HL-60/S4 (cell line): ENCODE data around the gene TBCD.
"Not testable (repeated sequence)": the region's sequence is repeated elsewhere in the genome, so short reads cannot be mapped to it uniquely, and the experiment has no call there.

Experiments used
- in situ Hi-C: fragments of 300-500 bp; cut with MboI; formaldehyde crosslinking; loops from 2 replicates; pipeline ENCODE4 v1.14.3; 2022; ENCODE audit warnings: low sequenced_read_pairs

TBCD gene

DNA sequence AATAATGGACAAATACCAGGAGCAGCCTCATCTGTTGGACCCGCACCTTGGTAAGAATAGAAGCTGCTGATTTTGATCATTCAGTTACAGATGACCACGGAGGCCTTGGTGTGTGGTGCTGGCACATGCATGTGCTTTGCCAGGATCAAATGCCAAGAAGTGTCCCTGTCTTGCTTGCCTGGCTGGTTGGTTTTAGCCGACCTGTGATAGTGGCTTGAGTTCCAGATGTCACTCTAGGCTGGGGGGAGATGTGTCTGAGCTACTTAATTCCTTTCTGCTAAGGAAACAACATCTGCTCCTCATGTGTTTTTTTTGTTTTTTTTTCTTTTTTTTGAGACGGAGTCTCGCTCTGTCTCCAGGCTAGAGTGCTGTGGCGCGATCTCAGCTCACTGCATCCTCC is 4.3 kb downstream of the TBCD start:
- in situ Hi-C loops: no loop called here

DNA sequence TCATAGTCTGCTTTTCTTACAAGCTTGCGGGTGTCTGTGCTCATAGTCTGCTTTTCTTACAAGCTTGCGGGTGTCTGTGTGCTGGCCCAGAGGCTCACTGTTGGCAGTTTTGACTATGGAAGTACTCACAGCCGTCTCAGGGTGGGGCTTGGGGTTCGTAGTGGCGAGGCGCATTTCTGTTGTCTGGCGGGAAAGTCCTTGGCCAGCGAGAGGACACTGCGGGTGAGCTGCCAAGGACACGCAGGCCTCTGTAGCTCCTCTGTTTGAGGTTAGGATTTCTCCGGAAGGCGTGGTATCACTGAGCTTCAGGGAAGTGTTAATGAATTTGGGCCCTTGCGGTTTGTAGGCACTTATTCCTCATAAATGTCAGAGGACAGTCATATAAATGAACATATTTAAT is 13.5 kb downstream of the TBCD start:
- in situ Hi-C loops: loop anchor here (10.0 kb wide), 1 partner anchor 411 kb away; the partner anchor contains the start of gene TEX19

DNA sequence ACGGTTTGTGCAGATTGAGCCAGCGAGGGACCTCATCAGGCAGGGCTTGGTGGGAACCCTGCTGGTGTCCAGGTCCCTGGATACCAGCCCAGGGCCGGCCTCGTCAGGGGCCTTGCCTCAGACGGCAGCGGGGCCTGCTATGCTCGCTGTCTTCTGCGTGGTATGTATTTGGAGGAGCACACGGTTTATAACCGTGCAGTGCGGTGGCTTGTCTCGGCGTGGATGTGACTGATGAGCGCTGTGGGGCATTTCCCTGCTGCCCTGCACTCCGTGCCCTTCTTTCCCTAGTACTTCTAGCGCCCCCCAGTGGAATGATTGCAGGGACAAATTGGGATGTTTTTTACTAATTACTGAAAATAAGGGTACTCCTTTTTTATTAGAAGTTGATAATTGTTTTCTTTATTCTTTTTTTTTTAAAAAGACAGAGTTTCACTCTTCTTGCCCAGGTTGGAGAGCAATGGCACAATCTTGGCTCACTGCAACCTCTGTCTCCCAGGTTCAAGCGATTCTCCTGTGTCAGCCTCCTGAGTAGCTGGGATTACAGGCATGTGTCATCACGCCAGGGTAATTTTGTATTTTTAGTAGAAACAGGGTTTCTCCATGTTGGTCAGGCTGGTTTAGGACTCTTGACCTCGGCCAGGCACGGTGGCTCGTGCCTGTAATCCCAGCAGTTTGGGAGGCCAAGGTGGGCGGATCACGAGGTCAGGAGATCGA is 15.3 kb downstream of the TBCD start:
- in situ Hi-C loops: loop anchor here (10.0 kb wide), 1 partner anchor 412 kb away; the partner anchor contains the start of gene TEX19

DNA sequence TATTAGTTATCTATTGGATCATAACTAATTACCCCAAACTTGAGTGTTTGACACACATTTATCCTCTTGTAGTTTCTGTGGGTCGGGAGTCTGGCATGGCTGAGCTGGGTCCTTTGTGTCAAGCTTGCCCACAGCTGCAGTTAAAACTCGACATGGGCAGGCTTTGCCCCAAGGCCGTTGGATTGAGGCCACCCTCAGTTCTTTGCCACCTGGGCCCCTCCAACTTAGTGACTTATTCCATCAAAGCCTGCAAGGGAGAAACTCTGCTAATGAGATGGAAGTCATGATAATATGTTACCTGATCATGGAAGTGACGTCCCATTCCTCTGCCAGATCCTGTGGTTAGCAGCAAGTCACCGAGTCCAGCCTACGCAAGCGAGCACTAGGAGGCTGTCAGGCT is 17.2 kb downstream of the TBCD start:
- in situ Hi-C loops: loop anchor here (10.0 kb wide), 1 partner anchor 414 kb away; the partner anchor contains the start of gene TEX19

DNA sequence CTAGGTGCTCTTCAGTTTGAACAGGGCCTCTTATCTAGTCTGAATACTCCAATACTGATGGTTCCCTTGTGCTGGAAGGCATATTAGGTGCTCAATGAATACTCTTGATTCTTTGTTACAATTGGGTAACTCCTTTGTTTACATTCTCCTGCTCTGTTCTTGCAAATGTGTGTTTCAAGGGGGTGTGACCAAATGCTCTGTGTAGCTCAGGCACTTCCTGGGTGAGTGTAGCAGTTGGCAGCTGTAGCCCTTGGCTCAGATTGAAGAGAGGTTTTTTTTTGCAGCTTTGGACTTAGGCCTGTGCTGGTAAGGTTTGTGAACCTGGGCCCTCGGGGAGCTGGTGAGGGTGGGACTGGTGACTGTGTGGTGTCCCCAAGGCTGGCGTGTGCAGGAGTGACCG is 20.2 kb downstream of the TBCD start:
- in situ Hi-C loops: no loop called here

DNA sequence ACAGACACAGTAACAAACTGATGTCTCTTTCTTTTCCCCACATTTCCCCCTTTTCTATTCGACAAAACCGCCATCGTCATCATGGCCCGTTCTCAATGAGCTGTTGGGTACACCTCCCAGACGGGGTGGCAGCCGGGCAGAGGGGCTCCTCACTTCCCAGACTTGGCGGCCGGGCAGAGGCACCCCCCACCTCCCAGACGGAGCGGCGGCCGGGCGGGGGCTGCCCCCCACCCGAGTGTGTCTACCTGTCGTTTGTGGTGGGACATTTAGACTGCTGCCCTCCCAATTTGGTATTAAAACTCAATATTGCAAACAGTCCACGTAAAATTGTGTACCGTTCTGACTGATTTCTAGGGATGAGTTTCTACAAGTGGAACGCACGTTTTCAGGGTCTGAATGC is 22.6 kb downstream of the TBCD start:
- in situ Hi-C loops: not testable (repeated sequence)

DNA sequence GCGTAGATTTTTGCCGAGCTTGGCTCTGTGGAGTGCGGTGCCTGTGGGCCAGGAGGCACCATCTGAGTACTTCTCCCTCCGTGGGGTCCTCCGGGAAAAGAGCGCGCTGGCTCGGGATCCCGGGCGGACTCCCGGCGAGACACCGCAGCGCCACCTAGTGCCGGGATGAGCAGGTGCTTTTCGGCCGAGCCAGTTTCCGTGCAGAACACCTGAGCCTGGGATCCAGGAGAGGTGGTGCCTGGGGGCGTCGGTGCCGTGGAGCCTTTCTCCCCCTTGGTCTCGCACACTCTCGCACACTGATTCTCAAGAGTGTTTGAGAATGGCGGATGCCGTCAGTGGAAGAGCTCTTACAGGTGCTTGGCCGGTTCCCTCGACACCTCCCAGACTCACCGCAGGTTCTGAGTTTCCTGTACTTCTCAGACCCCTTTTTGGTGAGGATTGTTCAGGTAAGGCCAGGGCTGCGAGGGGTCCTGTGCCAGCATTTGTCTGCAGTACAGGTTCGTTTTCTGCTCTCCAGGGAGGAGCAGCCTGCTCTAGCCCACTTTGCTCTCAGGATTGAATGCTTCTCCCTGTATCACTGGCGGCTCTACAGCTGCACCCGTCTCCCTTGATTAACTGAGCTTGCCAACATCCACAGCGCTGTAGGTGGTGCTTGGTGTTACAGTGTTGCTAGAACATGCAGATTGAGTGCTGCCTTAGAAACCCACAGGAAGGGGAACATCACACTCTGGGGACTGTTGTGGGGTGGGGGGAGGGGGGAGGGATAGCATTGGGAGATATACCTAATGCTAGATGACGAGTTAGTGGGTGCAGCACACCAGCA is 23.3 kb downstream of the TBCD start:
- in situ Hi-C loops: no loop called here

DNA sequence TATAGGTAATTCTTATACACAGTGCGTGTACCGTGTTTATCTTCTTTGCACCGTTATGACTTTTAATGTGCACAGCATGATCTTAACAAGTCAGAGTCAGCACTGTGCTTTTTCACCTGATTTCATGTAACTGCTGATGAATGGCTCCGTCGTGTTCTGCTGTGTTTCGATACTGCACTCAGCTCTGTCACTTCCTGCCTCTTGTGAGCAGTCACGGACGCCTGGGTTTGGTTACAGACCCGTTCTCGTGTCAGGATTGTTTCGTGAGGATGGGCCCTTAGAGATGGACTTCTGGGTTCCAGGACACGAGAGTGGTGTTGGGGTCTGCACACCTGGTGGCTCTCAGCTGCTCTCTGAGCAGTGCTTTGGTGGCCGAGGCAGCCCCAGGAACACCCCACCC is 24.6 kb downstream of the TBCD start:
- in situ Hi-C loops: no loop called here

DNA sequence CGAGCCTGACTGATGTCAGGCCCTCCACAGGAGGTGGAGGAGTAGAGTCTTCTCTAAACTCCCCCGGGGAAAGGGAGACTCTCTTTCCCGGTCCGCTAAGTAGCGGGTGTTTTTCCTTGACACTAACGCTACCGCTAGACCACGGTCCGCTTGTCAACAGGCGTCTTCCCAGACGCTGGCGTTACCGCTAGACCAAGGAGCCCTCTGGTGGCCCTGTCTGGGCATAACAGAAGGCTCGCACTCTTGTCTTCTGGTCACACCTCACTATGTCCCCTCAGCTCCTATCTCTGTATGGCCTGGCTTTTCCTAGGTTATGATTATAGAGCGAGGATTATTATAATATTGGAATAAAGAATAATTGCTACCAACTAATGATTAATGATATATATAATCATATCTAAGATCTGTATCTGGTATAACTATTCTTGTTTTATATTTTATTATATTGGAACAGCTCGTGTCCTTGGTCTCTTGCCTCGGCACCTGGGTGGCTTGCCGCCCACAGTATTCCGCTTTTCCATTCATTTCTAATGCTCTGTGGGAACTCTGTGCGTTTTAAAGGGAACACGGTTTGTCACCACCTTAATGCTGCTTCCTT is 26.0 kb downstream of the TBCD start:
- in situ Hi-C loops: not testable (repeated sequence)

DNA sequence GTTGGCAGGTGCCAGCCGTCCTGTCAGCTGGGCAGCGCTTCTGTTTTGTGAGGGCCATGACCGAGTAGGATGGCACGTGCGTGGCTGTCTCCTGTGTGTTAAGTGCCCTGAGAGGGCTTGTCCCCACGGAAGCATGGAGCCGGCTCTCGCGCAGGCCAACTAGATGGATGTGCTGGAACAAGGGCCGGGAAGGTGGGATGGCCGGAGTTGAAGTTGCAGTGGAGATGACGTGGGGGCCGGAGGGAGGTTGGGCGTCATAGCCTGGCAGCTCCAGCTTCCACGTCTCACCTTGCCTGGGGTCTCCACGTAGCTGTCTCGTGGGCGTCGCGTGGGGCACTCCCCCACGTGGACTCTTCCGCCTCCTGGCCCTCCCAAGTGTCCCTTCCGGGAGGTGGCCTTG is 27.7 kb downstream of the TBCD start:
- in situ Hi-C loops: no loop called here

DNA sequence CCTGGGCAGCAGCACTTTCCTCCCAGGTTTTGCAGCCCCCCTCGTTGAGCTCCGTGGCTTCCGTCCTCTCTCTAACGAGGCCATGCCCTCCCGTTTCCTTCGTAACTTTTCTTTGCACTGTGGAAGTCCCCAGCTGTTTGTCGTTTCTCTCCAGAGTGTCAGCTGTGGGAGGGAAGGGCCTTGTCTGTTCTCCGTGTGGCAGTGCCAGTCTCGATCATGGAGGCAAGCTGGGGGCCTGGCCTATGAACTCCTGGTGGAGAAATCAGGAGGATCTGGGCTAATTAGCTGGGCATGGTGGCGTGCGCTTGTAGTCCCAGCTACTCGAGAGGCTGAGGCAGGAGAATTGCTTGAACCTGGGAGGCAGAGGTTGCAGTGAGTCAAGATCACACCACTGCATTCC is 28.3 kb downstream of the TBCD start:
- in situ Hi-C loops: loop anchor here (10.0 kb wide), 1 partner anchor 135 kb away; no protein-coding TSS in a partner anchor

DNA sequence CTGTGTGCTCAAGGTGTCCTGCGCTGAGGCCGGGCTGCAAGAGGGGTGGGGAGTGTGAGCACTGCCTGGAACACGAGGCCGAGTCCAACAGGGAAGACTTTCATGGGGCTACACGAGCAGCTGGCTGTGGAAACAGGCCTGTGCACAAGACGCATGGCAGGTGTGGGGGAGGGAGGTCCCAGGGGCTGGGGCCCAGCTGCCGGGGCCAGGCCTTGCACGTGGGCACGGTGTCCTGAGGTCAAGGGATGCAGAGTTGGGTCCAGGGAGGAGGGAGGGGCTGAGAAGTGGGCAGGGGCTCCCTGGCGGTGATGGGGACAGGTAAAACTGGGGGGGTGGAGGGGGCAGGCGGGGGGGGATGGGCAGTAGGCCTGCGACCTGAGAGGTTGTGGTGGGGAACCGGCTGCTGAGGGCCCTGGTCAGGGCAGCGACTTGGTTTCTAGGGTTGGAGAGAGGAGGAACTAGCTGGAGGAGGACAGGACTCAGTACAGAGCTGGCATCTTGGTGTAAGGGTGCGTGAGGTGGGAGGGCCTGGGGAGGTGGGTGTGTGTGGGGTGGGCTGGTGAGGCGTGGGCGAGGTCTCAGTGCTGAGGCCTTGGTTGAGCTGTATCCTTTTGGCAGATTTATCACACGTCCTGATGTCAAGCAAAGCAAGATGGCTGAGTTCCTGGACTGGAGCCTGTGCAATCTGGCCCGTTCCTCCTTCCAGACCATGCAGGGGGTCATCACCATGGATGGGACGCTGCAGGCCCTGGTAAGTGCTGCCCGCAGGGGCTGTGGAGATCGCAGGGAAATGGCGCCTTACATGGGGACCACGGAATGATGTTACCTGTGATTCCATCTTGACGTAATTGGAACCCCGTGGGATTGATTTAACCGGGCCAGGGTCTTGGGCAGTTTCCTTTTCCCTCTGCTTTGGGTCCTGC is 29.4 kb downstream of the TBCD start:
- in situ Hi-C loops: loop anchor here (10.0 kb wide), 1 partner anchor 134 kb away; no protein-coding TSS in a partner anchor

DNA sequence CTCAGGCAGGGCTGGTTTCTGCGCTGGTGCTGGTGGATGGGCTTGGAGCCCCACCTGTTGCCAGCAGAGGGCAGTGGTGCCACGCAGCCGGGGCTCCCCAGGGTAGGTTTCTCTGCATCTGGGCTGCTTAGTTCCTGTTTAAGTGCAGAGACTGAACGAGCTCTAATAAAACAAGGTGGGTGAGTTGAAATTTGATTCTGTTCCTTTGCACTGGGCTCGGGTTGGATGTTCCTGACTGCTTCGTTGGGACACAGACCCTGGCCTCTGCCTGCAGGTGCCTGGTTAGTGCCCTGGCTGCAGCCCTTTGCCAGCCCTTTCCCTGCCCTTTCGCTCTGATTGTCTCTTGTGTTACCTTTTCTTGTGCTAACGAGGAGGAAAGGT is 30.0 kb downstream of the TBCD start:
- in situ Hi-C loops: loop anchor here (10.0 kb wide), 1 partner anchor 133 kb away; no protein-coding TSS in a partner anchor

DNA sequence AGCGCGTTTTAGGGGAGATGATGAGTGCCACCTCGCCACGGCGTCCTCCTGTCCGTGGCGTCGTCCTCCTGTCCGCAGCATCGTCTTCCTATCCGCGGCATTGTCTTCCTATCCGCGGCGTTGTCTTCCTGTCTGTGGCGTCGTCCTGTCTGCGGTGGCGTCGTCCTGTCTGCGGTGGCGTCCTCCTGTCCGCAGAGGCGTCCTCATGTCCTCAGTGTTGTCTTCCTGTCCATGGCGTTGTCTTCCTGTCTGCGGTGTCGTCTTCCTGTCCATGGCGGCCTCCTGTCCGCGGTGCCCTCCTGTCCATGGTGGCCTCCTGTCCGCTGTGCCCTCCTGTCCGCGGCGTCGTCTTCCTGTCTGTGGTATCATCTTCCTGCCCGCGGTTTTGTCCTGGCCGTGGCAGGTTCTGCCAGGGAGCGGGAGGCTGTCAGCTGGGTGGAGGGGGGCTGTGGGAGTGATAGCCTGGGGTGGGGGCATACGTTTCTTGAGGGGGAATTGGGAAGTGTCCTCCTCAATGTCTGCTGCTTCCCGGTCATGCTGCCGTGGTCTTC is 30.9 kb downstream of the TBCD start:
- in situ Hi-C loops: loop anchor here (10.0 kb wide), 1 partner anchor 132 kb away; no protein-coding TSS in a partner anchor

DNA sequence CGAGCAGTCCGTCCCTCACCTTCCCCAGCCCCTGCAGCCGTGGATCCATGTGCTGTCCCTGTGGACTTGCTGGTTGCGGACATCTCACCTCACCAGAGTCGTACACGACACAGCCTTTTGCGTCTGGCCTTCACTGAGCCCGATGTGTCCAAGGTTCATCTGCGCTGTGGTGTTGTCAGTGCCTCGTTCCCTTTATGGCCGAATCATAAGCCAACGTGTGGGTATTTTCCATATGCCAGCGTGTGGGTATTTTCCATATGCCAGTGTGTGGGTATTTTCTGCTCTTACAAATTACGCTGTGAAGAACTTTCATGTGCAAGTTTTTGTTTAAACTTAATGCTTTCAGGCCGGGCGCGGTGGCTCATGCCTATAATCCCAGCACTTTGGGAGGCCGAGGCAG is 31.6 kb downstream of the TBCD start:
- in situ Hi-C loops: loop anchor here (10.0 kb wide), 1 partner anchor 131 kb away; no protein-coding TSS in a partner anchor

DNA sequence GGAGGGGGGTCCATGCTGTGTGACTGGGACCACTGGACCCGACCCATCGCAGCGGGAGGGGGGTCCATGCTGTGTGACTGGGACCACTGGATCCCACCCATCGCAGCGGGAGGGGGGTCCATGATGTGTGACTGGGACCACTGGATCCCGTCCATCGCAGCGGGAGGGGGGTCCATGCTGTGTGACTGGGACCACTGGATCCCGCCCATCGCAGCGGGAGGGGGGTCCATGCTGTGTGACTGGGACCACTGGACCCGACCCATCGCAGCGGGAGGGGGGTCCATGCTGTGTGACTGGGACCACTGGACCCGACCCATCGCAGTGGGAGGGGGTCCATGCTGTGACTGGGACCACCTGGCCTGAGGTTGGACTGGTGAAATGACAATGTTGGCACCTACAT is 33.7 kb downstream of the TBCD start:
- in situ Hi-C loops: loop anchor here (10.0 kb wide), 1 partner anchor 129 kb away; no protein-coding TSS in a partner anchor

DNA sequence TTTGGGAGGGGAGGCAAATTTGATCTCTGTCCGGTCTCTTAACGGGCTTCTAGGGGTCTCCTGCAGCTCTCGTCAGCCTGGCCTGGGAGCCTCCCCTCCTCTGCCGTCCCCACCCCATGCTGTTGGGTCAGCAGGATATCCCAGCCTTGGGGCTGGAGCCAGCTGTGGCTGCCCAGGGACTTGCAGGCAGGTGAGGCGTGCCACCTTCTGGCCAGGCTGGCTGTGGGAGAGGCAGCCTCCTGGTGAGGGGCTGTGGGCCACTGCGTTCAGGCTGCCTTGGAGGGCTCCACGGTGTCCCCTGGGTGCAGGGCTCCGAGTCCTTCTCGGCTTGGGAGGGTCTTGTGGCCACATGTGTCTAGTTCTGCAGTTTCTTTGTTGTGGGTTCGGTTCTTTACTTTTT is 34.6 kb downstream of the TBCD start:
- in situ Hi-C loops: loop anchor here (10.0 kb wide), 1 partner anchor 128 kb away; no protein-coding TSS in a partner anchor

DNA sequence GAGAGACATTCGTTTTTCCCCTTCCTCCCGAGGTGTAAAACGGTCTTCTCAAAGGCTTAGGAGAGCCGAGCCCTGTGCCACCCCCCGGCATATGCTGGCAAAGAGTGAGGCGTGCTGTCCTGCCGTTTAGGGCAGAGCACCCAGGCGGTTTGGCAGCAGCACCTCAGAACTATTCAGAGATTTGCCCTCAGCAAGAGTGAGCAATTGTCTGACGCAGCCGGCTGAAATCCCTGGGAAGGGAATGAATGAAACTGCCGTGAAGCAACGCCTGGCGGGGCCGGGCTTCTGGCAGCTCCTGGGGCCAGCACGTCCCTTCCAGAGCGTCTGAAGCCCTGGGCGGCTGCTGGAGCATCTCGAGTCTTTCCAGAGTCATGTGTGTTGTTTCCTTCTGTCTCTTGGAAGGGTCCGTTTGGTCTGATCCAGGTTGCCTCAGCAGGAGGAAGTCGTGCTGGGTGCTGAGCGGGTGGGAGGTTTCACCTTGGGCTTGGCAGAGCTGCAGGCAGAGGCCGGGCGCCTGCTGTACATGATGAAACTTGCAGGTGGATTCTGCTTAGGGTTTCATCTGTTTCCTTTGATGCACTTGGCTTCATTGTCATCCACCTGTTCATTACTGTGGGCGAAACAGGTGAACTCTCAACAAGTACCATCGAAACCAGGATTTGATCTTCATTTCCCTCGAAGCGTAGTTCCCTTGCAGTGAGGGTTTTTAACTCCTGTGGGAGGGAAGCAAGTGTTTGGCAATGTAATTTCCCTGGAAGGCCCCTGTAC is 35.4 kb downstream of the TBCD start:
- in situ Hi-C loops: loop anchor here (10.0 kb wide), 1 partner anchor 128 kb away; no protein-coding TSS in a partner anchor
